GOT3 (cell line): ENCODE data around the gene DNAJB1.
A peak's percentile ranks its signal among the peaks of the same experiment; 100 is the strongest.
"Not testable (repeated sequence)": the region's sequence is repeated elsewhere in the genome, so short reads cannot be mapped to it uniquely, and the experiment has no call there.

Source experiments
- DNase-seq: peaks from one replicate; lab custom pipeline; 2025; ENCODE audit warnings: mixed read lengths; lab: John Stamatoyannopoulos, UW

Gene DNAJB1

GRCh38 chr19:14553042-14553938 is 35.1 kb upstream of the DNAJB1 start:
- DNase-seq: no peak

DNA sequence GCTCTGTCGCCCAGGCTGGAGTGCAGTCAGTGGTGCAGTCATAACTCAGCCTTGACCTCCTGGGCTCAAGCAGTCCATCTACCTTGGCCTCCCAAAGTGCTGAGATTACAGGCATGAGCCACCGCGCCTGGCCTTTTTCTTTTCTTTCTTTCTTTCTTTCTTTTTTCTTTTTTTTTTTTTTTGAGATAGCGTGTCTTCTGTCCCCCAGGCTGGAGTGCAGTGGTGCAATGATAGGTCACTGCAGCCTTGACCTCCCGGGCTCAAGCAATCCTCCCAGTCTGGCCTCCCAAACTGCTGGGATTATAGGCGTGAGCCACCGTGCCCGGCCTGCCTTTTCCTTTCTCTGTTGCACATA is 33.8 kb upstream of the DNAJB1 start:
- DNase-seq: not testable (repeated sequence)

- DNase-seq: not testable (repeated sequence)
Observed at GRCh38 chr19:14551134-14552005, 33.2 kb upstream of the DNAJB1 start.

GRCh38 chr19:14550201-14550754 is 32.1 kb upstream of the DNAJB1 start:
- no peak for DNase-seq

GRCh38 chr19:14545716-14546082 is 27.5 kb upstream of the DNAJB1 start:
- DNase-seq: no peak

GRCh38 chr19:14544977-14545715 is 26.9 kb upstream of the DNAJB1 start:
- no peak for DNase-seq

DNA sequence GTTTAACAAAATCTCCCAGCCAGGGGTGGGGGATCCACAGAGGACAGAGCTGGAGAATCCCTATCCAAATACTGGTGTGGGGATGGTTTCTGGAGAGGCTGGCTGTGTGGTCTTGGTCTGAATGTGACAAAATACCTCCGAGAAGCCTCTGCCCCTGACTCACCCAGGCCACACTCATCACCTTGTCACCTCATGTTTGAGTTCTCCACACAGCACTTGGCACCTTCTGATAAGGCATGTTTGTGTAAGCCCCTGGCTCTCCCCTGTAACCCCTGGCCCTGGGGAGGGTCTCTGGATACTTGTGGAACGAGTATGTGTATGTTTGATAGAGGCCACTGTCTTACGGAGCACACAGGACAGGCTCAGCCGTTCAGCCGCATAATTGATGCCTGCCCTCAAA is 25.9 kb upstream of the DNAJB1 start:
- DNase-seq: no peak

GRCh38 chr19:14542711-14543328 is 24.6 kb upstream of the DNAJB1 start:
- no peak for DNase-seq

DNA sequence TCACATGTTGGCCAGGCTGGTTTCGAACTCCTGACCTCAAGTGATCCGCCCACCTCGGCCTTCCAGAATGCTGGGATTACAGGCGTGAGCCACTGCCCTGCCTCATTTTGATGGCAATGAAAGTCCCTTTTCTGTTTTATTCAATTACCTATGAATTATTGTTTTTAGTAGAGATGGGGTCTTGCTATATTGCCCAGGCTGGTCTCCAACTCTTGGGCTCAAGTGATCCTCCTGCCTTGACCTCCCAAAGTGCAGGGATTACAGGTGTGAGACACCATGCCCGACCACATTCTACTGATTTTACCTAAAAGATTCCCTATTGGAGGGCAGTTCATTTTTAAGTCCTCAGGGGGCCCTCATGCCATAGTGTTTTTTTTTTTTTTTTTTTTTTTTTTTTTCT is 23.8 kb upstream of the DNAJB1 start:
- not testable (repeated sequence) for DNase-seq

- no peak for DNase-seq
Observed at GRCh38 chr19:14540741-14541525, 22.7 kb upstream of the DNAJB1 start.

- DNase-seq: no peak
Observed at GRCh38 chr19:14536926-14537692, 18.9 kb upstream of the DNAJB1 start.

DNA sequence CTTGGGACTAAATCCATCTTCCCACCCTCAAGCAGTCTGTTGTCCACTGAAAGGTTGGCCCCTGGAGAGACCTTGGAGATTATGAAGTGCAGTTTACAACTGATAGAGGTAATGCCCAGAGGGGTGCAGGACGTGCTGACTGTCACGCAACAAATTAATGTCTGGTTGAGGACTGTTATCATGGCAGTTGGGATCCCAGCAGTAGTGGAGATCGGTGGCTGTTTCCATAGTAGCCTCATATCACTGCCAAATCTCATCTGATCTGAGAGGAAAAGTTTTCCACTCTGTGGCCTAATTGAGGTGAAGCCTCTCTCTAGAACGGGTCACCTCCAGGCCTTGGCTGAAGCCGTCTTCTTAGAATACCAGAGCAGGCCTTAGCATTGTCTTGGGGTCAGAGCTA is 15.3 kb upstream of the DNAJB1 start:
- no peak for DNase-seq

DNA sequence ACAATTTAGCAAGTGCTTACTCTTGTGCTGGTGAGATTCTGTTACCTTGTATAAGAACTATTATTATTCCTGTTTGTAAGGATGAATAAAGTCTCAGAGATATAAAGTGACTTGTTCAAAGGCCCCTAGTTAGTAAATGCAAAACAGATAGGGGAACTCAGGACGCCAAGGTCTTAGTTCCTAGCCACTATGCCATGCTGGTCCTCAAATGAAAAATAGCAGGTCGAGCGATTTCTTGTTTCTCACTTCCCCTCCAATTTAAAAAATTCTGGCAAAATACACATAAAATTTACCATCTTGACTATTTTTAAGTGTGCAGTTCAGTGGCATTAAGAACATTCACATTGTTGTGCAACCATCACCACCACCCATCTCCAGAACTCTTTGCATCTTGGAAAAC is 12.3 kb upstream of the DNAJB1 start:
- DNase-seq: no peak

GRCh38 chr19:14530005-14530348 is 11.8 kb upstream of the DNAJB1 start:
- no peak for DNase-seq

DNA sequence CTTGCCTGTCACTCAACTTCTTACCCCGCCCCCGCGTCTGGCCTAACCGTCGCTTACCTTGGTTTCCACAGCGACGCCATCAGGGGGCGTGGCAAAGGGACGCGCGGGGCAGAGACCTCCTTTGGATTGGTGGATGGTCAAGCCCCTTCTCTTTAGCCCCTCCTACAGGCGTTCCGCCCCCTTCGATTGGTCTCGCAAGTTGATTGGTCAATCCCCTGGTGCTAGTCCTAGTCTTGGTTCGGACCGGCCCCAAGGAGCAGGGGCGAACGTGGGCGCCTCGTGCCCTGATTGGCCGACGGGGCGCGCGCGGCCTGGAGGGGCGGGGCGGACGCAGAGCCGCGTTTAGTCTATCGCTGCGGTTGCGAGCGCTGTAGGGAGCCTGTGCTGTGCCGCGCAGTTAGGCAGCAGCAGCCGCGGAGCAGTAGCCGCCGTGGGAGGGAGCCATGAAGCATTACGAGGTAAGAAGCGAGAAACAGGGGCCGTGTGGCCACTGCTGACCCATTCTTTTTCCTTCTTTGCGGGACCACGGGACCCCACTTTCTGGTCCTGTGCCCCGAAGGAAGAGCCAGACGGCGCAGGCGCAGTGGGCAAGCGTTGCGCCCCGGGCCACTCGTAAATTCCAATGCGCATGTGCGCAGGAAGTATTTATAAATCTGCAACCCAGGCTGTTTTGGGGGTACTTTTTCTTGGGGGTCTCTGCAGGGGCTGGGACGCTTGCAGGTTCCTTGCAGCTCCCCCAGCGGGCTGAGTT is 11.2 kb upstream of the DNAJB1 start, which contains the start of gene TECR:
TSS of gene TECR (plus strand) at position 341 of the 751 bp plus-strand sequence. CDS start at position 444, 103 bp downstream.
- peak; percentile 97 for DNase-seq

GRCh38 chr19:14528419-14529253 is 10.4 kb upstream of the DNAJB1 start:
- no peak for DNase-seq

GRCh38 chr19:14526423-14526822 is 8.2 kb upstream of the DNAJB1 start:
- no peak for DNase-seq

GRCh38 chr19:14525729-14526128 is 7.5 kb upstream of the DNAJB1 start:
- no peak for DNase-seq
